H4 (cell line): ENCODE measurements around the gene ZFAND3. TPM values are rescaled to one million over a fixed set of nuclear protein-coding genes. Genes with fewer than 3 reads are reported as not detected.
"Not testable (repeated sequence)": the region's sequence is repeated elsewhere in the genome, so short reads cannot be mapped to it uniquely, and the experiment has no call there.

Experiments
- DNase-seq: peaks from one replicate; pipeline ENCODE4 v3.0.0-alpha.2; 2015; ENCODE audit warnings: low spot score
- total RNA-seq: library from RNA; depleted of rRNA; stranded (reverse); fragments of >200 nt; shearing (Covaris generic); gene quantifications from 2 replicates; pipeline ENCODE4 v1.2.3, GENCODE V29; 2014

ZFAND3 gene
- total RNA-seq, 1 experiment from 2014 or later: 7.4 TPM

- DNase-seq: no peak
These were observed 117.4 kb downstream of the ZFAND3 start for GRCh38 chr6:37936906-37937305.

- DNase-seq: no peak
These were observed 119.4 kb downstream of the ZFAND3 start for GRCh38 chr6:37938909-37939308.

- peak; percentile 54 for DNase-seq
These were observed 120.7 kb downstream of the ZFAND3 start for GRCh38 chr6:37940074-37940847.

- DNase-seq: no peak
These were observed 122.3 kb downstream of the ZFAND3 start for GRCh38 chr6:37941871-37942270.

- DNase-seq: no peak
These were observed 123.3 kb downstream of the ZFAND3 start for GRCh38 chr6:37942606-37943376.

GRCh38 chr6:37943436-37944058 is 124.0 kb downstream of the ZFAND3 start:
- no peak for DNase-seq

GRCh38 chr6:37946057-37946456 is 126.5 kb downstream of the ZFAND3 start:
- DNase-seq: no peak

GRCh38 chr6:37947468-37947867 is 127.9 kb downstream of the ZFAND3 start:
- DNase-seq: no peak

- not testable (repeated sequence) for DNase-seq
These were observed 129.1 kb downstream of the ZFAND3 start for GRCh38 chr6:37948584-37948983.

GRCh38 chr6:37952027-37952426 is 132.5 kb downstream of the ZFAND3 start:
- no peak for DNase-seq

- no peak for DNase-seq
These were observed 135.3 kb downstream of the ZFAND3 start for GRCh38 chr6:37954791-37955190.

GRCh38 chr6:37956711-37957275 is 137.3 kb downstream of the ZFAND3 start:
- DNase-seq: no peak

- DNase-seq: no peak
These were observed 139.5 kb downstream of the ZFAND3 start for GRCh38 chr6:37959061-37959460.

GRCh38 chr6:37960139-37960935 is 140.8 kb downstream of the ZFAND3 start:
- no peak for DNase-seq

- DNase-seq: not testable (repeated sequence)
These were observed 143.1 kb downstream of the ZFAND3 start for GRCh38 chr6:37962481-37963080.

GRCh38 chr6:37965964-37966676 is 146.6 kb downstream of the ZFAND3 start:
- DNase-seq: no peak

- no peak for DNase-seq
These were observed 147.3 kb downstream of the ZFAND3 start for GRCh38 chr6:37966801-37967200.

GRCh38 chr6:37967651-37968050 is 148.1 kb downstream of the ZFAND3 start:
- DNase-seq: no peak

GRCh38 chr6:37971266-37971665 is 151.7 kb downstream of the ZFAND3 start:
- no peak for DNase-seq

- DNase-seq: no peak
These were observed 152.3 kb downstream of the ZFAND3 start for GRCh38 chr6:37971711-37972390.
